WTC11 (cell line): ENCODE data around the gene SLC25A6. TPM values are rescaled to one million over a fixed set of nuclear protein-coding genes. Genes with fewer than 3 reads are reported as not detected.
A peak's percentile ranks its signal among the peaks of the same experiment; 100 is the strongest.

Experiments used
- ATAC-seq: fragments of 200-7000 bp; cut with Tn5 transposase; 2 replicates; pipeline ENCODE4 v1.10.0; 2021; ENCODE audit warnings: mild to moderate bottlenecking, moderate library complexity
- CTCF ChIA-PET: fragments of 300-600 bp; sonication (Branson Sonifier 250); formaldehyde crosslinking; loops from one replicate; lab custom pipeline; 2021; ENCODE audit warnings: antibody characterized with exemption; lab: Charles Lee
- POLR2A ChIA-PET: fragments of 350-600 bp; sonication (Branson Sonifier 250); formaldehyde crosslinking; loops from one replicate; lab custom pipeline; 2021; ENCODE audit warnings: antibody characterized with exemption; lab: Charles Lee
- DNase-seq: peaks from one replicate; pipeline ENCODE4 v3.0.0; 2021; ENCODE audit warnings: low spot score
- H3K27ac Mint-ChIP-seq: 2 replicates; pipeline ENCODE4 v1.8.0; 2021; ENCODE audit warnings: mixed read lengths
- H3K27me3 Mint-ChIP-seq: 2 replicates; pipeline ENCODE4 v1.8.0; 2021; ENCODE audit warnings: low read depth, mild to moderate bottlenecking, moderate library complexity, mixed read lengths
- H3K36me3 Mint-ChIP-seq: 2 replicates; pipeline ENCODE4 v1.8.0; 2021; ENCODE audit warnings: mixed read lengths
- H3K4me1 Mint-ChIP-seq: 2 replicates; pipeline ENCODE4 v1.8.0; 2022; ENCODE audit warnings: mixed read lengths
- H3K4me3 Mint-ChIP-seq: 2 replicates; pipeline ENCODE4 v1.8.0; 2021; ENCODE audit warnings: mild to moderate bottlenecking, moderate library complexity, mixed read lengths
- H3K9me3 Mint-ChIP-seq: 2 replicates; pipeline ENCODE4 v1.8.0; 2021; ENCODE audit warnings: mixed read lengths
- AFF4 ChIP-seq: sonication (generic); formaldehyde crosslinking; IDR thresholded peaks from 2 replicates; pipeline ENCODE4 v1.8.1; 2023; ENCODE audit warnings: mild to moderate bottlenecking, missing genetic modification reagents, borderline replicate concordance
- ARID4B ChIP-seq: sonication (generic); formaldehyde crosslinking; IDR thresholded peaks from 2 replicates; pipeline ENCODE4 v1.8.0; 2023; ENCODE audit warnings: missing genetic modification reagents, mild to moderate bottlenecking, borderline replicate concordance
- ATF1 ChIP-seq: sonication (generic); formaldehyde crosslinking; IDR thresholded peaks from 2 replicates; pipeline ENCODE4 v1.8.1; 2023; ENCODE audit warnings: mild to moderate bottlenecking, moderate library complexity, missing genetic modification reagents
- ELF4 ChIP-seq: sonication (generic); formaldehyde crosslinking; IDR thresholded peaks from 2 replicates; pipeline ENCODE4 v1.8.1; 2022; ENCODE audit warnings: low read depth, mild to moderate bottlenecking, moderate library complexity, missing genetic modification reagents
- ETV6 ChIP-seq: sonication (generic); formaldehyde crosslinking; IDR thresholded peaks from 2 replicates; pipeline ENCODE4 v1.8.1; 2022; ENCODE audit warnings: mild to moderate bottlenecking, missing genetic modification reagents
- FOXJ3 ChIP-seq: sonication (generic); formaldehyde crosslinking; IDR thresholded peaks from 2 replicates; pipeline ENCODE4 v1.9.0; 2021; ENCODE audit warnings: missing genetic modification reagents, mild to moderate bottlenecking, borderline replicate concordance
- HMGA2 ChIP-seq: fragments of 250-450 bp; sonication (Bioruptor Pico); IDR thresholded peaks from 2 replicates; pipeline ENCODE4 v1.4.0; 2021; ENCODE audit warnings: mild to moderate bottlenecking, moderate library complexity
- NR1H2 ChIP-seq: sonication (generic); formaldehyde crosslinking; IDR thresholded peaks from 2 replicates; pipeline ENCODE4 v1.9.0; 2021; ENCODE audit warnings: mild to moderate bottlenecking, moderate library complexity, missing genetic modification reagents
- TCF7 ChIP-seq: sonication (generic); formaldehyde crosslinking; IDR thresholded peaks from 2 replicates; pipeline ENCODE4 v1.8.0; 2022; ENCODE audit warnings: mild to moderate bottlenecking, low read depth, missing genetic modification reagents, moderate library complexity
- ZNF396 ChIP-seq: fragments of 250-450 bp; sonication (Bioruptor Pico); IDR thresholded peaks from 2 replicates; pipeline ENCODE4 v1.8.0; 2021; ENCODE audit warnings: mild to moderate bottlenecking, moderate library complexity, borderline replicate concordance
- ZNF425 ChIP-seq: fragments of 250-450 bp; sonication (Bioruptor Pico); conservative IDR thresholded peaks from 2 replicates; pipeline ENCODE4 v1.9.0; 2021; ENCODE audit warnings: mild to moderate bottlenecking
- total RNA-seq: library from RNA; stranded (reverse); gene quantifications from 3 replicates; pipeline ENCODE4 v1.2.3, GENCODE V29; 2021

SLC25A6 gene
- total RNA-seq, 1 experiment from 2014 or later = 627 TPM

- TF ChIP-seq ETV6 (CRISPR knock-in tag) = no peak
- no peak for TF ChIP-seq ELF4 (CRISPR knock-in tag)
- TF ChIP-seq FOXJ3 (CRISPR knock-in tag) = no peak
- no peak for TF ChIP-seq ATF1 (CRISPR knock-in tag)
- no peak for TF ChIP-seq AFF4 (CRISPR knock-in tag)
- Mint-ChIP-seq H3K9me3 (no peaks in the 10 kb centered on the region), H3K27ac (no peak overlapping the region), H3K4me3 (no peak overlapping the region), H3K36me3 (peaks cover 34% of the 10 kb centered on the region), H3K27me3 (no peaks in the 10 kb centered on the region), H3K4me1 (no peaks in the 10 kb centered on the region)
- ATAC-seq = no peak
- DNase-seq = peak; percentile 9
- ChIA-PET POLR2A (no interaction called here), CTCF (no interaction called here)
Measured at GRCh38 chrX:1412551-1413161, 20.7 kb upstream of the SLC25A6 start.

- no peak for ATAC-seq
- Mint-ChIP-seq H3K27me3 (no peaks in the 10 kb centered on the region), H3K9me3 (no peaks in the 10 kb centered on the region), H3K27ac (no peak overlapping the region), H3K4me3 (no peak overlapping the region), H3K36me3 (peaks cover 34% of the 10 kb centered on the region), H3K4me1 (no peaks in the 10 kb centered on the region)
- TF ChIP-seq FOXJ3 (CRISPR knock-in tag) (no peak), ARID4B (no peak), NR1H2 (no peak)
- POLR2A ChIA-PET = no interaction called here
- CTCF ChIA-PET = no interaction called here
- DNase-seq = no peak
Measured at GRCh38 chrX:1411326-1411725, 19.4 kb upstream of the SLC25A6 start.

- POLR2A ChIA-PET = no interaction called here
- no peak overlapping the region for H3K4me3 Mint-ChIP-seq
Measured at GRCh38 chrX:1407035-1407434, 15.1 kb upstream of the SLC25A6 start.

More at GRCh38 chrX:1407035-1407434, 15.1 kb upstream of the SLC25A6 start:
- Mint-ChIP-seq H3K9me3 (no peaks in the 10 kb centered on the region), H3K27me3 (no peaks in the 10 kb centered on the region), H3K4me1 (no peaks in the 10 kb centered on the region), H3K27ac (no peak overlapping the region), H3K36me3 (peaks cover 9% of the 10 kb centered on the region)
- no peak for TF ChIP-seq TCF7 (CRISPR knock-in tag)
- no peak for TF ChIP-seq ZNF425 (CRISPR knock-in tag)
- no peak for TF ChIP-seq ZNF396 (CRISPR knock-in tag)
- TF ChIP-seq ARID4B = no peak
- TF ChIP-seq AFF4 (CRISPR knock-in tag) = no peak
- TF ChIP-seq HMGA2 (CRISPR knock-in tag) = no peak
- no peak for ATAC-seq
- CTCF ChIA-PET = no interaction called here
- no peak for DNase-seq
